Measurements from ENCODE around the gene WDR38. TPM values are rescaled to one million over a fixed set of nuclear protein-coding genes. Genes with fewer than 3 reads are reported as not detected.

Gene WDR38
- total and polyA plus RNA-seq, 8 donors = not detected

DNA sequence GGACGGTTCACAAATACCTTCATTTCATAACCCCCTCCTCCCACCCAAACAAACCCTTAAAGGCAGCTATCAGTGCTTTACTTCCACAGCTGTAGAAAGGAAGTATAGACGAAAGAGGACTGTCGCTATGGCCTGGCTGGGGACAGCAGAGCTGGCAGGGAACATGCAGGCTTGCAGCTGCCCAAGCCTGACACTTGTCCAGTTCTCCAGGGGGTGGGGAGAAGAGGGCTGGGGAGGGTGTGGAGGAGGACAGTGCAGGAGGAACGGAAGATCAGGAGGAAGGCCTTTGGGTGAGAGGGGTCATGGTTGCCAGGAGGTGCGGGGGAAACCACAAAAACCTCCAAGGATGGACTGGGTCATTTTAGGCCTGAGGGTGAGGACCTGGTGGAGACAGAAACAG, 34.6 kb downstream of the WDR38 start:
- DNase-seq = no peak
- Histone ChIP-seq H3K27me3 (no peaks in the 10 kb centered on the region), H3K4me1 (no peaks in the 10 kb centered on the region), H3K27ac (no peak overlapping the region), H3K9me3 (no peaks in the 10 kb centered on the region), H3K36me3 (peaks cover 63 to 100% (median 100%) of the 10 kb centered on the region in 4 donors), H3K4me3 (no peak overlapping the region)
- WGBS, 5 donors = 84 to 95% (median 88%) methylated on average over 5 of the region's 5 CpGs
- TF ChIP-seq EP300 (IDR thresholded peaks at IDR 0.05) (no peak), POLR2AphosphoS5 (IDR thresholded peaks at IDR 0.05) (no peak), POLR2A (IDR thresholded peaks at IDR 0.05) (no peak)
- TF ChIP-seq, protein P1, sequence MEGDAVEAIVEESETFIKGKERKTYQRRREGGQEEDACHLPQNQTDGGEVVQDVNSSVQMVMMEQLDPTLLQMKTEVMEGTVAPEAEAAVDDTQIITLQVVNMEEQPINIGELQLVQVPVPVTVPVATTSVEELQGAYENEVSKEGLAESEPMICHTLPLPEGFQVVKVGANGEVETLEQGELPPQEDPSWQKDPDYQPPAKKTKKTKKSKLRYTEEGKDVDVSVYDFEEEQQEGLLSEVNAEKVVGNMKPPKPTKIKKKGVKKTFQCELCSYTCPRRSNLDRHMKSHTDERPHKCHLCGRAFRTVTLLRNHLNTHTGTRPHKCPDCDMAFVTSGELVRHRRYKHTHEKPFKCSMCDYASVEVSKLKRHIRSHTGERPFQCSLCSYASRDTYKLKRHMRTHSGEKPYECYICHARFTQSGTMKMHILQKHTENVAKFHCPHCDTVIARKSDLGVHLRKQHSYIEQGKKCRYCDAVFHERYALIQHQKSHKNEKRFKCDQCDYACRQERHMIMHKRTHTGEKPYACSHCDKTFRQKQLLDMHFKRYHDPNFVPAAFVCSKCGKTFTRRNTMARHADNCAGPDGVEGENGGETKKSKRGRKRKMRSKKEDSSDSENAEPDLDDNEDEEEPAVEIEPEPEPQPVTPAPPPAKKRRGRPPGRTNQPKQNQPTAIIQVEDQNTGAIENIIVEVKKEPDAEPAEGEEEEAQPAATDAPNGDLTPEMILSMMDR (IDR thresholded peaks at IDR 0.05) = no peak
- intact Hi-C loops (cut with DNase I; ENCODE audit: low total_unique reads) = no loop called here

DNA sequence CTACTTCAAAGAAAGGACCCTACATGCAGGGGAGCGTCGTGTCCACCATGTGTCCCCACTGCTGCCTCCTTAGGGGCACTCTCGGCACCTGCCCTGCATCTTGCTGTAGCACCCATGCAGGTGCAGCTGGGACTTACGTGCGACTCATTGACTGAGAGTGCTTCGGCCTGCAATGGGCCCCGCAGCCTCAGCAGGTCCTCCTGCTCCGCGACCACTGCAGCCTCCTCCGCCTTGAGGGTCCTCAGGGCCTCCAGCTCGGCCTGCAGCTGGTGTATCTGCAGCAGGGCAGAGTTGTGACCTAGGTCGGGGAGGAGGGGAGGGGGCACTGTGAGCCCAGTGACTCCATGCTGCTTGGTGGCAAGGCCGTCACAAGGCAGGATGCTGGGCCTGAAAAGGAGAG, 35.7 kb downstream of the WDR38 start:
- TF ChIP-seq EP300 (IDR thresholded peaks at IDR 0.05) (no peak), POLR2AphosphoS5 (IDR thresholded peaks at IDR 0.05) (no peak), POLR2A (IDR thresholded peaks at IDR 0.05) (no peak)
- TF ChIP-seq, protein P1 (IDR thresholded peaks at IDR 0.05) = no peak
- Histone ChIP-seq H3K36me3 (peaks cover 72 to 100% (median 100%) of the 10 kb centered on the region in 4 donors), H3K4me3 (no peak overlapping the region), H3K27me3 (no peaks in the 10 kb centered on the region), H3K27ac (no peak overlapping the region), H3K4me1 (no peaks in the 10 kb centered on the region), H3K9me3 (no peaks in the 10 kb centered on the region)
- 95 to 96% (median 95%) methylated on average over 12 to 13 of the region's 13 CpGs for WGBS, 5 donors
- intact Hi-C loops (cut with DNase I; ENCODE audit: low total_unique reads) = no loop called here
- no peak for DNase-seq

DNA sequence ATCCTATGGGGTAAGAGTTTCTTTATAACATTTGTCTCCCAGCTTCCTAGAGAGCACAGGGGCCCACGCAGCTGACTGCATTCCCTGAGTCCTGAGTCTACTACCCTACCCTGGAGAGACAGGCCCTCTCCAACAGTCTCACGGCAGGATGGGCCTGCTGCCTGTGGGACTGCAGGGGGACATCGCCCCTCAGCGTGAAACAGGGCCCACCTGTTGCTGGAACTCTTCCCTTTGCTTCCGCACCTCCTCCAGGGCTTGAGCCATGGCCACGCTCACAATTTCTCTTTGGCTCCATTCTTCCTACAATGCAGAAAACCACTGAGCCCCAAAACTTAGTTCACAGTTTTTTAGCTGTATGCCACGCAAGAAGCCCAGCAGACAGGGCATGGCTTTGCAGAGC, 36.9 kb downstream of the WDR38 start:
- Histone ChIP-seq H3K4me3 (no peak overlapping the region), H3K4me1 (no peaks in the 10 kb centered on the region), H3K27me3 (no peaks in the 10 kb centered on the region), H3K36me3 (peaks cover 69 to 97% (median 96%) of the 10 kb centered on the region in 4 donors), H3K9me3 (no peaks in the 10 kb centered on the region), H3K27ac (no peak overlapping the region)
- no peak for TF ChIP-seq POLR2AphosphoS5 (IDR thresholded peaks at IDR 0.05)
- TF ChIP-seq, protein P1 (IDR thresholded peaks at IDR 0.05) = no peak
- no peak for TF ChIP-seq POLR2A (IDR thresholded peaks at IDR 0.05)
- TF ChIP-seq EP300 (IDR thresholded peaks at IDR 0.05) = no peak
- 87 to 98% (median 96%) methylated on average over 7 of the region's 7 CpGs for WGBS, 5 donors
- DNase-seq = no peak
- intact Hi-C loops (cut with DNase I; ENCODE audit: low total_unique reads) = no loop called here

DNA sequence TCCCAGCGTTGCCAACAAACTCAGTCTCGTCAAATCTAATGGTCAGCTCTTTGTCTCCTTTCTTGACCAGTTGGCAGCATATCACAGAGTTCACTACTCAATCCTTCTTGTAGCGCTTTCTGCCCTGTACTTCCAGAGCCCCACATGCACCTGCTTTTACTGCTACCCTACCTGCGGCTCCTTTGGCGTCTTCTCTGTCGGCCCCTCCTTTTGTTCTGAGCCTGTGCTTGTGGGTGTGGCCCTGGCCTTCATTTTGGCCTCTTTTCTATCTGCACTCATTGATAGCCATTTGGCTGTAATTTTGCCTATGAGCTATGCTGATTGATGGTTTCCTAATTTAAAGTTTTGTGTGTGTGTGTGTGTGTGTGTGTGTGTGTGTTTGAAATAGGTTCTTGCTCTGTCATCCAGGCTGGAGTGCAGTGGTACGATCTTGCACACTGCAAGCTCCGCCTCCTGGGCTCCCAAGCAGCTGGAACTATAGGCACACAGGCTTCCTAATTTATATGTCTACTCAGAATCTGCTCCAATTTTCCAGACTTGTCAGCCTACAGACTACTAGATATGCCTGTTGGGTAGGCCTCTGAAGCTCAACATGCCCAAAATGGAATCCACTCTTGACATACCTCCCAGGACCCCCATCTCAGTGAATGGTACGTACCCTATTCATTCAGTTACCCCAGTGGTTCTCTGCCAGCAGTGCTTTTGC, 40.9 kb downstream of the WDR38 start:
- Histone ChIP-seq H3K4me3 (no peak overlapping the region), H3K9me3 (no peaks in the 10 kb centered on the region), H3K27me3 (no peaks in the 10 kb centered on the region), H3K27ac (no peak overlapping the region), H3K36me3 (peaks cover 58 to 96% (median 93%) of the 10 kb centered on the region in 4 donors), H3K4me1 (no peaks in the 10 kb centered on the region)
- WGBS, 5 donors = 78 to 88% (median 84%) methylated on average over 9 of the region's 9 CpGs
- intact Hi-C loops (cut with DNase I; ENCODE audit: low total_unique reads) = no loop called here
- no peak for DNase-seq
- TF ChIP-seq POLR2A (IDR thresholded peaks at IDR 0.05) (no peak), POLR2AphosphoS5 (IDR thresholded peaks at IDR 0.05) (no peak), EP300 (IDR thresholded peaks at IDR 0.05) (no peak)
- TF ChIP-seq, protein P1 (IDR thresholded peaks at IDR 0.05) = no peak
